Astrocyte of the cerebellum (primary cell): Measurements from ENCODE around the gene MYL3.
A peak's percentile ranks its signal among the peaks of the same experiment; 100 is the strongest.

Experiments used
- DNase-seq: peaks from one replicate; pipeline ENCODE4 v3.0.0-alpha.2; 2011; ENCODE audit warnings: low read depth
- H3K4me3 ChIP-seq: 2 replicates; pipeline ENCODE4 v1.5.1; 2011; ENCODE audit warnings: mild to moderate bottlenecking, low read depth, low read length, moderate library complexity
- CTCF ChIP-seq: IDR thresholded peaks from 2 replicates; pipeline ENCODE4 v1.5.1; 2012; ENCODE audit warnings: low read length, low read depth, moderate library complexity, mild to moderate bottlenecking; ENCODE audit errors: missing control alignments
- in situ Hi-C: cut with HindIII; loops from 2 replicates; pipeline ENCODE4 v1.10.0; 2017; ENCODE audit warnings: low sequenced_read_pairs

Gene MYL3

DNA sequence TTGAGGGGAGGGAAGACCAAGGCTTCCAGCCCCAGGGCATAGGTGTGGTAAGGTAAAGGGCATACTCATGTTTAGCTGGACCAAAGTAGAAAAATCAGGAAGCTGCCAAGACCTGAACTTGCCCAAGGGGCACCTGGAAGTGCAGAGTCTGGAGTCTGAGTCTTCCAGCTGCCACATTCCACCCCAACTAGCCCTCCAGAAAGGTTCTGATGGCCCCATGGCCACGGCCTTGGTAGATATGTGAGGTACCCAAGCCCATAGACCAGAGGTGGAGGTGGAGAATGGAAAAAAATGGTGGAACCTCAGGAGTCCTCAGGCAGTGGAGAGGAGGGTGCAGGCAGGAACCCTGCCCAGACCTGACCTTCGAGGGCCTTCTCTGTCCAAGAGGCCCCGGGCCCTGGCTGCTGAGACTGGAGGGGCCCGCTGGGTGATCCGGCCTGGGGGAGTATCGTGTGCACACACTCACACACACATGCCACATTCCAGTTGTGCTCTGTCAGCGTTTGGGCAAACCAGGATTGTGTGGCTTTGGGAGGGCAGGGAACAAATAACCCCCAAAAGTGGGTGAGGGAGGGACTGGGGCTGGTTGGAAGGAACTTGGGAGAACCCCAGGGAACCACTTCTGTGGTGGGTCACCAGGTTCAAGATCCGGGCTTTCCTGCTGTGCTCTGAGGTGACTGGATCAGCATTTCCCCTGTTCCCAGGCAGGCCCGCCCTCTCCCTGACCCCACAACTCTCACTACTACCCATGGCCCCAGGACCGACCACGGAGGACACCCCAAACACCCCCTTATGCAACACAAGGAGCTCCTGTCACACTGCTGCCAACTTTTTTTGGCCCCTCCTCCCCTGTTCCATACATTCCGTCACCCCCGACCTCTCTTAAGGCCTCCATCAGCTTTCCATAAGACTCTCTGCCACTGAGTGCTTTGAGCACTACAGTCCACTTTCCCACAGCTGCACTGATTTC lies 11.6 kb downstream of the MYL3 start:
- no peak for DNase-seq
- no peak for TF ChIP-seq CTCF
- in situ Hi-C loops = no loop called here

DNA sequence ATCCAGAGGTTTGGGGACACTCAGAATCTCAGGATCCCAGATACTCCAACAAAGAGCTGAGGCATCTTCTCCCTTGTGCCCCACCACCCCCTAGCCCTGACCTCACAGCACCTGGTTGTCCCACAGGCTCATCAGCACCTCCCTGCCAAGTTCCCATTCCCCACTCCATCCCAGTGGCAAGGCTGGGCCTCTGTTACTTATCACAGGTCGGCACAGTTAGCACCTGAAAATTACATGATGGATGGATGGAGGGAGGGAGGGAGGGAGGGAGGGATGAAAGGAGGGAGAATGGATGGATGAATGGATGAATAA lies 12.8 kb downstream of the MYL3 start:
- H3K4me3 ChIP-seq = no peak overlapping the region
- DNase-seq = no peak
- in situ Hi-C loops = no loop called here
- TF ChIP-seq CTCF = no peak

More for the DNA sequence above, 11.6 kb downstream of the MYL3 start:
- H3K4me3 ChIP-seq = no peak overlapping the region

GRCh38 chr3:46849686-46850467 lies 13.4 kb downstream of the MYL3 start:
- in situ Hi-C loops = no loop called here
- TF ChIP-seq CTCF = no peak
- DNase-seq = no peak
- no peak overlapping the region for H3K4me3 ChIP-seq

DNA sequence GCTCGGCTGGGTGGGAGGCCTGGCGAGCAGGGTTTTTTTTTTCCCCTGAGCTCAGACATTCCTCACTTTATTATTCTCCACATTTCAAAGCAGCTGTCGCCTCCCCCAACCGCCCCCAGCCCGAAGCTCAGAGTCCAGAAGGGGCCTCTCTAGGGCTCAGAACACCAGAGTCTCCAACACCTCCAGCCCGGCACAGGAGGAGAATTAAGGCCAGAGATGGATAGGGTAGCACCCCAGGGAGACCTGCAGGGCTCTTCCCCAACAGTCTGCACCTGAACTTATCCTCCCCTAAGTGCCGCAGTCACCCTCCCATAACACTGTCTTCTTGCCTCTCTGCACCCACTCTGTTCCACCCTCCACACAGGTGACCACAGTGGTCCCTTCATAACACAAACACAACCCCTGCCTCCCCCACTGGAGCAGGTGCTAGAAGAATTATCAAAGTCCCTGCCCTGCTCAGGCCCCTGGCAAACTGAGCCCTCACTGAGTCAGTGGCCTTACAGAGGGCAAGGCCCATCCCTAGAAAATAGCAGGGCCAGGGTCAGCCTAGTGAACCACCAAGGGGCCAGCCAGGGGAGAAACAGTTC lies 14.1 kb downstream of the MYL3 start:
- no peak for TF ChIP-seq CTCF
- DNase-seq = no peak
- no peak overlapping the region for H3K4me3 ChIP-seq
- in situ Hi-C loops = no loop called here

GRCh38 chr3:46848271-46849044 lies 14.8 kb downstream of the MYL3 start:
- in situ Hi-C loops = no loop called here
- TF ChIP-seq CTCF = peak; percentile 63
- peak; percentile 53 for DNase-seq
- H3K4me3 ChIP-seq = no peak overlapping the region

- DNase-seq = no peak
- in situ Hi-C loops = no loop called here
- TF ChIP-seq CTCF = no peak
- H3K4me3 ChIP-seq = no peak overlapping the region
These were observed 15.5 kb downstream of the MYL3 start for GRCh38 chr3:46847744-46848143.
